H9 (cell line): ENCODE measurements around the gene ARHGEF25. TPM values are rescaled to one million over a fixed set of nuclear protein-coding genes. Genes with fewer than 3 reads are reported as not detected.
A peak's percentile ranks its signal among the peaks of the same experiment; 100 is the strongest.

Experiments
- DNase-seq: peaks from one replicate; pipeline ENCODE4 v3.0.0-alpha.2; 2017
- H2AFZ ChIP-seq: one replicate; pipeline ENCODE4 v1.6.1; 2013; ENCODE audit warnings: mild to moderate bottlenecking, low read length, control low read depth, moderate library complexity
- H2AK5ac ChIP-seq: 2 replicates; pipeline ENCODE4 v1.6.1; 2013; ENCODE audit warnings: low read length, control low read depth, mixed read lengths; ENCODE audit not compliant: insufficient read length
- H2BK120ac ChIP-seq: one replicate; pipeline ENCODE4 v1.6.1; 2013; ENCODE audit warnings: low read depth, mild to moderate bottlenecking, low read length, control low read depth, inconsistent platforms; ENCODE audit not compliant: poor library complexity, severe bottlenecking
- H2BK12ac ChIP-seq: 2 replicates; pipeline ENCODE4 v1.6.1; 2013; ENCODE audit warnings: low read length, control low read depth, mixed read lengths, low read depth; ENCODE audit not compliant: insufficient read length
- H2BK15ac ChIP-seq: 2 replicates; pipeline ENCODE4 v1.6.1; 2013; ENCODE audit warnings: low read depth, low read length, control low read depth
- H2BK20ac ChIP-seq: one replicate; pipeline ENCODE4 v1.6.1; 2013; ENCODE audit warnings: low read depth, mild to moderate bottlenecking, low read length, control low read depth, inconsistent platforms; ENCODE audit not compliant: poor library complexity, severe bottlenecking
- H2BK5ac ChIP-seq: 2 replicates; pipeline ENCODE4 v1.6.1; 2013; ENCODE audit warnings: low read length, control low read depth, mixed read lengths; ENCODE audit not compliant: insufficient read length
- H3K14ac ChIP-seq: 2 replicates; pipeline ENCODE4 v1.6.1; 2013; ENCODE audit warnings: low read length, control low read depth; ENCODE audit not compliant: insufficient read depth
- H3K18ac ChIP-seq: 2 replicates; pipeline ENCODE4 v1.6.1; 2013; ENCODE audit warnings: low read depth, mild to moderate bottlenecking, mixed read lengths, low read length, control low read depth; ENCODE audit not compliant: insufficient read length
- H3K23ac ChIP-seq: 2 replicates; pipeline ENCODE4 v1.6.1; 2013; ENCODE audit warnings: low read length, control low read depth, mixed read lengths, low read depth; ENCODE audit not compliant: insufficient read length
- H3K23me2 ChIP-seq: 2 replicates; pipeline ENCODE4 v1.6.1; 2013; ENCODE audit warnings: low read depth, mild to moderate bottlenecking, mixed read lengths, low read length, control low read depth; ENCODE audit not compliant: insufficient read length, poor library complexity, severe bottlenecking
- H3K27ac ChIP-seq: 2 replicates; pipeline ENCODE4 v1.5.1; 2013; ENCODE audit warnings: low read length, control low read depth, mixed read lengths, low read depth; ENCODE audit not compliant: insufficient read length
- H3K27me3 ChIP-seq: 2 replicates; pipeline ENCODE4 v1.6.1; 2013; ENCODE audit warnings: low read length, control low read depth, inconsistent platforms; ENCODE audit not compliant: insufficient read depth
- H3K4ac ChIP-seq: 2 replicates; pipeline ENCODE4 v1.6.1; 2013; ENCODE audit warnings: low read depth, mild to moderate bottlenecking, control low read depth, inconsistent platforms, low read length, moderate library complexity
- H3K4me1 ChIP-seq: 2 replicates; pipeline ENCODE4 v1.6.1; 2013; ENCODE audit warnings: low read length, control low read depth, inconsistent platforms; ENCODE audit not compliant: insufficient read depth
- H3K4me2 ChIP-seq: 2 replicates; pipeline ENCODE4 v1.6.1; 2013; ENCODE audit warnings: low read length, control low read depth, mixed read lengths; ENCODE audit not compliant: insufficient read length, insufficient read depth
- H3K56ac ChIP-seq: 2 replicates; pipeline ENCODE4 v1.6.1; 2013; ENCODE audit warnings: low read depth, mild to moderate bottlenecking, mixed read lengths, low read length, control low read depth; ENCODE audit not compliant: insufficient read length
- H3K79me1 ChIP-seq: 2 replicates; pipeline ENCODE4 v1.6.1; 2013; ENCODE audit warnings: low read depth, mild to moderate bottlenecking, moderate library complexity, low read length, control low read depth, inconsistent platforms; ENCODE audit not compliant: insufficient read depth, poor library complexity, severe bottlenecking
- H3K79me2 ChIP-seq: 2 replicates; pipeline ENCODE4 v1.6.1; 2013; ENCODE audit warnings: low read length, control low read depth, inconsistent platforms; ENCODE audit not compliant: insufficient read depth
- H3K9ac ChIP-seq: 2 replicates; pipeline ENCODE4 v1.6.1; 2013; ENCODE audit warnings: low read length, control low read depth, mixed read lengths; ENCODE audit not compliant: insufficient read length; ENCODE audit errors: extremely low read depth
- H3K9me3 ChIP-seq: one replicate; pipeline ENCODE4 v1.6.1; 2013; ENCODE audit warnings: low read depth, low read length, inconsistent platforms; ENCODE audit not compliant: control insufficient read depth
- H3T11ph ChIP-seq: one replicate; pipeline ENCODE4 v1.6.1; 2013; ENCODE audit warnings: mild to moderate bottlenecking, low read length, control low read depth, inconsistent platforms
- H4K20me1 ChIP-seq: one replicate; pipeline ENCODE4 v1.6.1; 2013; ENCODE audit not compliant: control insufficient read depth, insufficient read length, insufficient read depth
- H4K5ac ChIP-seq: 2 replicates; pipeline ENCODE4 v1.6.1; 2013; ENCODE audit warnings: low read depth, mild to moderate bottlenecking, mixed read lengths, low read length, control low read depth; ENCODE audit not compliant: insufficient read length
- H4K8ac ChIP-seq: replicated peaks from 2 replicates; pipeline ENCODE4 v1.6.1; 2013; ENCODE audit warnings: low read length, control low read depth, mixed read lengths, low read depth; ENCODE audit not compliant: insufficient read length
- H4K91ac ChIP-seq: 2 replicates; pipeline ENCODE4 v1.6.1; 2013; ENCODE audit warnings: low read depth, mild to moderate bottlenecking, moderate library complexity, mixed read lengths, low read length, control low read depth; ENCODE audit not compliant: insufficient read length
- H3K27ac Mint-ChIP-seq, 3 experiments: 2 replicates in 2 of 3; 3 replicates in 1 of 3; pipeline ENCODE4 v1.8.0; 2020 to 2021; ENCODE audit warnings: mixed read lengths in 3 of 3, mild to moderate bottlenecking in 1 of 3, moderate library complexity in 1 of 3
- H3K27me3 Mint-ChIP-seq: 2 replicates; pipeline ENCODE4 v1.8.0; 2021; ENCODE audit warnings: low read depth, mild to moderate bottlenecking, moderate library complexity, mixed read lengths
- H3K36me3 Mint-ChIP-seq, 3 experiments: 2 replicates in 2 of 3; 3 replicates in 1 of 3; pipeline ENCODE4 v1.8.0; 2020 to 2021; ENCODE audit warnings: low read depth in 3 of 3, mixed read lengths in 3 of 3; ENCODE audit not compliant: insufficient read depth in 1 of 3
- H3K4me1 Mint-ChIP-seq, 2 experiments: 2 replicates each; pipeline ENCODE4 v1.8.0; 2020; ENCODE audit warnings: mixed read lengths in 2 of 2
- H3K4me3 Mint-ChIP-seq, 2 experiments: 2 replicates in 1 of 2; 3 replicates in 1 of 2; pipeline ENCODE4 v1.8.0; 2020 to 2021; ENCODE audit warnings: mild to moderate bottlenecking in 2 of 2, mixed read lengths in 2 of 2, moderate library complexity in 1 of 2
- H3K9me3 Mint-ChIP-seq, 2 experiments: 2 replicates in 1 of 2; 3 replicates in 1 of 2; pipeline ENCODE4 v1.8.0; 2020; ENCODE audit warnings: mild to moderate bottlenecking in 2 of 2, mixed read lengths in 2 of 2, moderate library complexity in 1 of 2
- CTCF ChIP-seq: fragments of 200-600 bp; sonication (generic); conservative IDR thresholded peaks from 3 replicates; pipeline ENCODE4 v1.8.0; 2021; ENCODE audit warnings: antibody characterized with exemption, mild to moderate bottlenecking
- WGBS: extraction: QIAGEN DNeasy Blood & Tissue Kit; methylation state at CpG from one replicate; pipeline ENCODE4 v1.1.7; 2013; ENCODE audit warnings: missing lambda C conversion rate, low lambda C conversion rate, mixed read lengths; ENCODE audit not compliant: insufficient read length; ENCODE audit errors: extremely low coverage; 5-methylcytosine and 5-hydroxymethylcytosine counted together
- total RNA-seq: library from RNA; stranded (reverse); gene quantifications from 2 replicates; pipeline ENCODE4 v1.2.1, GENCODE V29; 2021

ARHGEF25 gene
- total RNA-seq, 1 experiment from 2014 or later: 22.6 TPM

GRCh38 chr12:57613427-57614109 lies 2.3 kb downstream of the ARHGEF25 start:
- H3K56ac ChIP-seq: no peak overlapping the region
- Mint-ChIP-seq H3K9me3 (no peaks in the 10 kb centered on the region), H3K4me3 (peak overlapping the region in 1 of 2 experiments; percentile 50; a peak in 1 of 5 replicates), H3K27me3 (peaks cover 40% of the 10 kb centered on the region), H3K27ac (no peak overlapping the region), H3K36me3 (peaks cover 9 to 38% (median 19%) of the 10 kb centered on the region in 3 experiments), H3K4me1 (peaks cover 26 to 33% of the 10 kb centered on the region in 2 experiments)
- DNase-seq: no peak
- H4K20me1 ChIP-seq: no peaks in the 10 kb centered on the region
- H3K23ac ChIP-seq: no peak overlapping the region
- H4K8ac ChIP-seq: no peak overlapping the region
- no peak overlapping the region for H2BK20ac ChIP-seq
- no CpG with 5 or more reads among the region's 10 CpGs for WGBS
- H3K79me1 ChIP-seq: no peaks in the 10 kb centered on the region
- no peak overlapping the region for H2AK5ac ChIP-seq
- H3K9ac ChIP-seq: no peak overlapping the region
- H4K91ac ChIP-seq: no peak overlapping the region
- H4K5ac ChIP-seq: no peak overlapping the region
- no peak overlapping the region for H3K14ac ChIP-seq
- no peak overlapping the region for H2BK15ac ChIP-seq
- H3K4me1 ChIP-seq: no peaks in the 10 kb centered on the region
- no peak overlapping the region for H3K4ac ChIP-seq
- H3K79me2 ChIP-seq: no peaks in the 10 kb centered on the region
- H3K27me3 ChIP-seq: peaks cover 25% of the 10 kb centered on the region; the same call in 1 of the 2 replicates
- no peak overlapping the region for H2BK5ac ChIP-seq
- no peak overlapping the region for H2BK120ac ChIP-seq
- no peak for TF ChIP-seq CTCF
- H2BK12ac ChIP-seq: no peak overlapping the region
- no peak overlapping the region for H2AFZ ChIP-seq
- H3K18ac ChIP-seq: no peak overlapping the region
- peaks cover 23% of the 10 kb centered on the region for H3K23me2 ChIP-seq
- no peak overlapping the region for H3T11ph ChIP-seq
- H3K9me3 ChIP-seq: no peaks in the 10 kb centered on the region
- no peak overlapping the region for H3K27ac ChIP-seq
- H3K4me2 ChIP-seq: no peak overlapping the region
